IPS-NIHi7 (cell line): ENCODE data around the gene PFDN4.
"Not testable (repeated sequence)": the region's sequence is repeated elsewhere in the genome, so short reads cannot be mapped to it uniquely, and the experiment has no call there.

Experiments used
- DNase-seq: peaks from one replicate; pipeline ENCODE4 v3.0.0; 2012; ENCODE audit warnings: mixed read lengths; ENCODE audit errors: extremely low spot score

Gene PFDN4

DNA sequence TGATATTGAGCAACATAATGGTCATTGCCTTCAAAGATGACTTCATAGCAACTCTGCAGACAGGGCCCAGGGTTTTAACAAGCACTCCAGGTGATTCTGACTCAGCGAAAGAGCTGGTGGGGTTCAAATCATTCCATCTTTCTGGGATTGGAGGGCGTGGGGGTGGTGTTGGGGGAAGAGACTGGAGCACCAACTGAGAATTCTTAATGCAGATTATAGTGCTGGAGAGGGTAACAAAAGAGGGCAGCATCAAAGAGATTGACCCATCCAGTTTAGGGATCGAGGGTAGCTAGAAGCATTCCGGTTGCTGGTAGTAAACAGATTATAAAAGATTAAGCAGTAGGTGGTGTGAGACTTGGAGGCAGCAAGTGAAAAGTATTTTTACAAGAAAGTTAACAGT is 15.9 kb downstream of the PFDN4 start:
- no peak for DNase-seq

- DNase-seq, result not testable (repeated sequence)
Observed at GRCh38 chr20:54224642-54225041, 16.8 kb downstream of the PFDN4 start.

- DNase-seq, result no peak
Observed at GRCh38 chr20:54227241-54227640, 19.4 kb downstream of the PFDN4 start.

GRCh38 chr20:54227751-54228150 is 19.9 kb downstream of the PFDN4 start:
- no peak for DNase-seq

DNA sequence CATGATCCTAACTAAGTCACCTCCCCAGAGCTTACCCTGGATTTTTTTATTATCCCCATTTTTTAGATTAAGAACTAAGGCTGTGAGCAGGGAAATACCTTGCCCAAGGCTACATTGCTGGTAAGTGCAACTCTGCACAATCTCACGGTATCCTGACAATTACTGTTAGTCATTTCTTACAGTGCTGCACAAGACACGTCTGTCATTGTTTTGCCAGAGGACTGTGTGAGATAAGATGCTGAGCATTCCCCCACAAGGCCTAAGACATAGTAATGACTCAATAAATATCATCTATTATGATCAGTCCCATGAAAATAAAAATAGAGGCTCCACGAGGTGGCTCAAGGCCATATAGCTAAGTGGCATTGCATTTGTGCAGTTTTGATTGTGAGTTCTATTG is 21.0 kb downstream of the PFDN4 start:
- no peak for DNase-seq

GRCh38 chr20:54229566-54230160 is 21.8 kb downstream of the PFDN4 start:
- DNase-seq, result no peak

GRCh38 chr20:54231036-54231435 is 23.1 kb downstream of the PFDN4 start:
- DNase-seq, result no peak

DNA sequence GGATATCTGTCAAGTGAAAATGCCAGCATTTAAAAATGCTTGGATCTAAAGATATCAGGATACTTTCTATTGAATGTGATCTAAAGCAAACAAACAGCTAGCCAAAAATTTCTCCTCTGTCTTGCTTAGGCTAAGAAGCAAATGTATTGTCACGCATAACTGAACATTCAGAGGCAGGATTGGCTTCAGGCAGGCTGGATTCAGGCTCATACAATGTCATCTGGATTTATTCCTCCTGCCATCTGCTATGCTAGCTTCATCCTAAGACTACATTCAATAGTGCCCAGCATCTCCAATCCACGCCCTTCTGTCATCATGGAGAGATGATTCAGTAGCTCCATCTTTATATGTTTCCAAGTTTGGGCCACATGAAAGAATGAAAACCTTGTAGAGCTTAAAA is 27.1 kb downstream of the PFDN4 start:
- no peak for DNase-seq

DNA sequence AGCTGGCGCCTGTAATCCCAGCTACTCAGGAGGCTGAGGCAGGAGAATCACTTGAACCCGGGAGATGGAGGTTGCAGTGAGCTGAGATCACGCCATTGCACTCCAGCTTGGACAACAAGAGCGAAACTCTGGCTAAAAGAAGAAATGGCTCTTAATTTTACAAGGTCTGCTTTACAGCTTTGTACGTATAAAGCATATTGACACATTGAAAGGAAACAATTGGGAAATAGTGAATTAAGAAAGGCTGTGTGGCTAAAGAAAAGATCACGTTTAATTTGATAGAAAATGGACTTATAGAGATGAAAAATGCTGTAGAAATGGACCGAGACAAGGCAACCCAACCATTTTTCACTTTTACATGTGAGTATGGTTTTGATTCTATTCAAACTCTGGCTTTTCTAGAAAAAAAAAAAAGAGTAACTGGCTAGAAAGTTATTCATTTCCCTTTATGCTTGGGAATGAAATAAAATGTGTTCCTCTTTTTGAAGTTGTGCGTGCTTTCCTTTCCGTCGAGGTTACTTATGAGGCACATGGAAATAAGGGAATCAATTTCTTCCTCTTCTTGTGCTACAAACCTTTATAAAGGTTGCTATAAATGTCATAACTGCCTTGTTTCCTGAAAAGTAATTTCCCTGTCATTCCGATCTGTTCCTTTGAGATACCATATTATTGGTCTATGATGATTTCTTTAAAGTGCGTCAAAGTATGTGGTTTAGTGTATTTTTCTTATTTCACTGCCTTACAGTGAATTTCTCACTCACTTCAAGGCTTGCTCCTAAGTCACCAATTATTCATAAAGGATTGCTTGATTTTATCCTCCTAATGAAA is 29.4 kb downstream of the PFDN4 start:
- DNase-seq, result no peak

GRCh38 chr20:54244113-54244512 is 36.2 kb downstream of the PFDN4 start:
- no peak for DNase-seq

- DNase-seq, result not testable (repeated sequence)
Observed at GRCh38 chr20:54248705-54249104, 40.8 kb downstream of the PFDN4 start.

DNA sequence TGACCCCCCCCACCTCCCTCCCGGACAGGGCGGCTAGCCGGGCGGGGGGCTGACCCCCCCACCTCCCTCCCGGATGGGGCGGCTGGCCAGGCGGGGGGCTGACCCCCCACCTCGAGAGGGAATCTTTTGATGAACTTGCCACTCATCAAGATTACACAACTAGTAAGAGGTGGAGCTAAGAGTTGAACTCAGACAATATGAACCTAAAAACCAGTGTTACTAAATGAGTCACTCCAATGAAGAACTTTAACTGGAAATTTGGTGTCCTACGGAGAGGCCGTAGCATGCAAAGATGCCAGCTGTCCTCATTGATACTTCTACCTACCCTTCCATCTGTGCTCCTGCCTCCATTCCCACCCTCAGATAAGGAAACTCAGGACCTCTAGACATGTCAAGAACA is 42.8 kb downstream of the PFDN4 start:
- no peak for DNase-seq

DNA sequence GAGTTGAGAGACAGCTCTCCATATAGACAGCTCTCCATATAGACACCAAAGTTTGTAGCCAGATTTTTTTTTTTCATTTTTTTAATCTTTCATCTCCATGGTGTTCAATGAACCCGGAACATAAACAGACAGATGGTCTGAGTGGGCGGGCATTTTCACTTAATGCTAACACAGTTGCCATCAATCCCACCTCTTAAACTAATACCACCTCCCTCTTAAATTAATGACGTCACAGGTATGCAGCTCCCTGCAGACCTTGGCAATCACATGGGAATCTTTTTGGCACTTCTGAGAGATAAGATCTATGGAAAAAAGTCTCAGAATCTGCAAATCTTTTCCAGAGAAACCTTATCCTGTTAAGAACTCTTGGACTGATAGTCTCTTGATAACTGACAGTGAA is 43.2 kb downstream of the PFDN4 start:
- no peak for DNase-seq

- DNase-seq, result no peak
Observed at GRCh38 chr20:54254596-54254995, 46.7 kb downstream of the PFDN4 start.

GRCh38 chr20:54255157-54255556 is 47.3 kb downstream of the PFDN4 start:
- no peak for DNase-seq

DNA sequence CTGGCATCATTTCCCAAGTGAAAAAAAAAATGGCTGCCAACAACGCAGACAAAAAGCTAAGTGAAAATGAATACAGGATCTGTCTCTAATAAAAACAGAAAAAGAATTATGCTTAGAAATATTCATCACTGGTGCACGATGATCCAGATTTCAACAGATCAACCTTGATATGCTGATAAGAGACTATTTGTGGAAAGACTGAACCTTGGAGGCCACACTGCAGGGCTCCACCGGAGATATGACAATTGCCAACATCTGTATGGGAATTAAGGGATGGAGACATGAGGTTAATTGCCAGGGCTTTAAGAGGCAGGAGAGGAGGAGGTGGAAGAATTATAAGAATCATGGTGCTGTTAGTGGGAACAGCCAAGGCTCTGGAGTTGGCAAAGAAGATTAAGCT is 48.3 kb downstream of the PFDN4 start:
- no peak for DNase-seq

GRCh38 chr20:54257071-54257816 is 49.4 kb downstream of the PFDN4 start:
- DNase-seq, result no peak

DNA sequence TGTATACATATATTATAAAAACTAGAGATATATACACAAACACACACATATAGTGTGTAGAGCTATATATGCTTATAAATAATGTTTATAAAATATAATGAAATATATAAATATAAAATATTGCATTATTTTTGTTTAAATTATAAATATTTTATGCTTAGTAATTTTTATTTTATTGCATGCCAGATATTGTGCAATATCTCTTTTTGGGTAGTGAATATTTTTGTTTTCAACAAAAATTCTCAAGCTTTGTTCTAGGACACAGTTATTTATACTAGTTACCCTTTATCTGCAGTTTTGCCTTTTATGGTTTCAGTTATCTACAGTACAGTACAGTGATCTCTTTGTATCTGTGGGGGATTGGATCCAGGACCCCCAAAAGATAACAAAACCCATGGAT is 52.2 kb downstream of the PFDN4 start:
- DNase-seq, result no peak

DNA sequence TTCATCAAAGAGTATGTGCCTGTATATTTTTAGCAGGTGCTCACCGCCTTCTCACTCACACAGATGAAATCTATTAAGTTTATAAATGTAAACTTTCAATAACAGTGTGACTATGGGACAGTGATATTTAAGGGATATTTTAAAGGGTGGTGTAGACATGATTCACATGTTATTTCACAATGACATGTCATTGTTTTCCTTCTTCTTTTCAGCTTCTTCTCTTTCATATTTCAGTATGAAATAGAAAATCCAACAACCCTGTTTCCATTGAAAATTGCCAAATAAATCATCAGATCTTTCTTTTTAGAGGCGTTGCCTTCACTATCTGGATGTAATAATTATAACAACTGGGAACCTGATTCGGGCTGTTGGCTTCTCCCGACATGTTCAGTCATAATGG is 54.8 kb downstream of the PFDN4 start:
- DNase-seq, result no peak

- DNase-seq, result no peak
Observed at GRCh38 chr20:54263116-54263690, 55.3 kb downstream of the PFDN4 start.

DNA sequence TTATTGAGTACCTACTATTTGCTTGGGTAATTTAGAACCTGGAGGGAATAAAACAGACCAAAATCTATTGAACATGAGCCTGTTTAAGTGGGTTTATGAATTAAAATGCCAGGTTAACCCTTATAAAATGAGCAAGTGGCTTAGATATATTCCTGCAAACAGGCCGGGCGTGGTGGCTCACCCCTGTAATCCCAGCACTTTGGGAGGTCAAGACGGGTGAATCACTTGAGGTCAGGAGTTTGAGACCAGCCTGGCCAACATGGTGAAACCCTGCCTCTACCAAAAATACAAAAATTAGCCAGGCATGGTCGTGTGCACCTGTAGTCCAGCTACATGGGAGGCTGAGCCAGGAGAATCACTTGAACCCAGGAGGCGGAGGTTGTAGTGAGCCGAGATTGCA is 57.9 kb downstream of the PFDN4 start:
- DNase-seq, result not testable (repeated sequence)

- DNase-seq, result no peak
Observed at GRCh38 chr20:54266844-54267243, 59.0 kb downstream of the PFDN4 start.
